Keratinocyte (primary cell): ENCODE measurements around the gene LRR1. TPM values are rescaled to one million over a fixed set of nuclear protein-coding genes. Genes with fewer than 3 reads are reported as not detected.
A peak's percentile ranks its signal among the peaks of the same experiment; 100 is the strongest.
"Not testable (repeated sequence)": the region's sequence is repeated elsewhere in the genome, so short reads cannot be mapped to it uniquely, and the experiment has no call there.

ENCODE experiments used
- DNase-seq: peaks from one replicate; pipeline ENCODE4 v3.0.0-alpha.2; 2011; ENCODE audit warnings: low read depth, missing footprints, low spot score
- FAIRE-seq: peaks from 2 replicates; lab custom pipeline; 2011; peaks lifted over from hg19 to GRCh38; lab: Jason Lieb, UNC
- H2AFZ ChIP-seq: 2 replicates; pipeline ENCODE4 v1.6.0; 2012; ENCODE audit warnings: low read length, control low read depth, inconsistent platforms; ENCODE audit not compliant: control insufficient read depth
- H3K27ac ChIP-seq: 2 replicates; pipeline ENCODE4 v1.5.1; 2011; ENCODE audit warnings: low read length; ENCODE audit not compliant: control insufficient read depth, insufficient read depth
- H3K27me3 ChIP-seq: 3 replicates; pipeline ENCODE4 v1.6.0; 2011; ENCODE audit warnings: low read length; ENCODE audit not compliant: control insufficient read depth, insufficient read depth; ENCODE audit errors: extremely low read depth
- H3K36me3 ChIP-seq, 2 experiments: 2 replicates in 1 of 2; 3 replicates in 1 of 2; pipeline ENCODE4 v1.5.1; 2011; ENCODE audit warnings: low read length in 2 of 2, mild to moderate bottlenecking in 1 of 2; ENCODE audit not compliant: control insufficient read depth in 2 of 2, insufficient read depth in 2 of 2; ENCODE audit errors: extremely low read depth in 1 of 2
- H3K4me1 ChIP-seq: 3 replicates; pipeline ENCODE4 v1.5.1; 2011; ENCODE audit warnings: low read length; ENCODE audit not compliant: control insufficient read depth, insufficient read depth; ENCODE audit errors: extremely low read depth
- H3K4me2 ChIP-seq: 3 replicates; pipeline ENCODE4 v1.6.0; 2011; ENCODE audit warnings: low read depth, low read length; ENCODE audit not compliant: control insufficient read depth, insufficient read depth; ENCODE audit errors: extremely low read depth
- H3K4me3 ChIP-seq, 3 experiments: fragments of 200-600 bp in 1 of 3; sonication (generic) in 1 of 3; 2 replicates in 2 of 3; 3 replicates in 1 of 3; pipeline ENCODE4 v1.5.1; 2011 to 2016; ENCODE audit warnings: low read length in 3 of 3, mild to moderate bottlenecking in 3 of 3, control low read depth in 2 of 3, inconsistent platforms in 1 of 3, low read depth in 1 of 3, mixed read lengths in 1 of 3, mixed run types in 1 of 3, moderate library complexity in 1 of 3; ENCODE audit not compliant: control insufficient read depth in 2 of 3, insufficient read depth in 2 of 3; ENCODE audit errors: extremely low read depth in 1 of 3
- H3K79me2 ChIP-seq: 2 replicates; pipeline ENCODE4 v1.6.0; 2012; ENCODE audit warnings: low read length; ENCODE audit not compliant: control insufficient read depth, insufficient read depth
- H3K9ac ChIP-seq: 3 replicates; pipeline ENCODE4 v1.6.0; 2011; ENCODE audit warnings: low read length; ENCODE audit not compliant: control insufficient read depth, insufficient read depth; ENCODE audit errors: extremely low read depth
- H3K9me1 ChIP-seq: 3 replicates; pipeline ENCODE4 v1.6.0; 2011; ENCODE audit warnings: low read length; ENCODE audit not compliant: control insufficient read depth, insufficient read depth; ENCODE audit errors: extremely low read depth
- H3K9me3 ChIP-seq: 2 replicates; pipeline ENCODE4 v1.5.1; 2012; ENCODE audit warnings: low read depth, low read length; ENCODE audit not compliant: control insufficient read depth
- H4K20me1 ChIP-seq: 3 replicates; pipeline ENCODE4 v1.6.0; 2011; ENCODE audit warnings: low read length; ENCODE audit not compliant: control insufficient read depth, insufficient read depth; ENCODE audit errors: extremely low read depth
- CTCF ChIP-seq, 3 experiments: IDR thresholded peaks in 1 of 3; conservative IDR thresholded peaks in 1 of 3; optimal IDR thresholded peaks in 1 of 3; 2 replicates in 2 of 3; 3 replicates in 1 of 3; pipeline versions ENCODE3 to v1.5.1; 2011; ENCODE audit warnings: low read length in 3 of 3, mild to moderate bottlenecking in 3 of 3, moderate library complexity in 2 of 3, control low read depth in 1 of 3, inconsistent platforms in 1 of 3; ENCODE audit not compliant: insufficient read depth in 2 of 3; ENCODE audit errors: extremely low read depth in 1 of 3
- EZH2 ChIP-seq: IDR thresholded peaks from one replicate; pipeline ENCODE4 v1.6.1; 2012; ENCODE audit warnings: inconsistent platforms, mild to moderate bottlenecking, low read length, moderate library complexity
- dilution Hi-C: fragments of 300-500 bp; cut with MboI; formaldehyde crosslinking; loops from one replicate; pipeline ENCODE4 v1.7.0; 2020; ENCODE audit warnings: low sequenced_read_pairs; ENCODE audit not compliant: extremely low pct_ligation_motif_present
- polyA plus RNA-seq, 5 experiments: library from polyadenylated mRNA; depleted of rRNA in 3 of 5; stranded (reverse) in 3 of 5; stranded (forward) in 1 of 5; unstranded in 1 of 5; fragments of >200 nt; gene quantifications; 1 replicate in 1 of 5; 2 replicates in 3 of 5; 3 replicates in 1 of 5; pipeline versions ENCODE4 v1.2.1 to v1.2.3, GENCODE V29; 2011 to 2012; ENCODE audit warnings: missing spikeins in 2 of 5, low read depth in 1 of 5, low replicate concordance in 1 of 5

LRR1 gene
- polyA plus RNA-seq, 1 donor (not counting 4 experiments of a cell fraction or from before 2014, with no cell fraction given): 22.7 TPM

- Histone ChIP-seq H2AFZ (no peak overlapping the region), H3K4me1 (peaks cover 21% of the 10 kb centered on the region), H3K27ac (peak overlapping the region; percentile 88), H3K36me3 (peaks cover 5 to 14% of the 10 kb centered on the region in 2 experiments), H3K4me2 (peak overlapping the region; percentile 77), H4K20me1 (peaks cover 8% of the 10 kb centered on the region), H3K9me1 (no peaks in the 10 kb centered on the region), H3K9me3 (no peaks in the 10 kb centered on the region), H3K4me3 (peak overlapping the region; percentile 77 to 98 (median 88)), H3K27me3 (no peaks in the 10 kb centered on the region), H3K79me2 (peaks cover 59% of the 10 kb centered on the region), H3K9ac (peak overlapping the region; percentile 97)
- dilution Hi-C loops: no loop called here
- no peak for TF ChIP-seq EZH2
- TF ChIP-seq CTCF (optimal IDR thresholded peaks at IDR 0.05 in 1 of 3, IDR thresholded peaks at IDR 0.05 in 1 of 3, conservative IDR thresholded peaks at IDR 0.05 in 1 of 3; ENCODE audit: extremely low read depth in 1 of 3, insufficient read depth in 2 of 3, low read length in 3 of 3): no peak
- no peak for FAIRE-seq
- no peak for DNase-seq
These were observed 14.7 kb upstream of the LRR1 start for GRCh38 chr14:49584058-49584457.

GRCh38 chr14:49584981-49585640, 13.6 kb upstream of the LRR1 start:
- dilution Hi-C loops, H3K9me3 ChIP-seq, H3K36me3 ChIP-seq, DNase-seq, H2AFZ ChIP-seq, H3K27me3 ChIP-seq, H3K9me1 ChIP-seq, FAIRE-seq, H4K20me1 ChIP-seq: not testable (repeated sequence)
- Histone ChIP-seq H3K79me2 (peaks cover 50% of the 10 kb centered on the region), H3K4me1 (peaks cover 19% of the 10 kb centered on the region), H3K4me2 (peak overlapping the region; percentile 77), H3K9ac (peak overlapping the region; percentile 97), H3K27ac (peak overlapping the region; percentile 88), H3K4me3 (peak overlapping the region; percentile 77 to 98 (median 88))
